ENCODE measurements around the gene PCGF5. TPM values are rescaled to one million over a fixed set of nuclear protein-coding genes. Genes with fewer than 3 reads are reported as not detected.
"Not testable (repeated sequence)": the region's sequence is repeated elsewhere in the genome, so short reads cannot be mapped to it uniquely, and the experiment has no call there.

The PCGF5 gene
- polyA plus RNA-seq, 1 experiment = 10.7 TPM

DNA sequence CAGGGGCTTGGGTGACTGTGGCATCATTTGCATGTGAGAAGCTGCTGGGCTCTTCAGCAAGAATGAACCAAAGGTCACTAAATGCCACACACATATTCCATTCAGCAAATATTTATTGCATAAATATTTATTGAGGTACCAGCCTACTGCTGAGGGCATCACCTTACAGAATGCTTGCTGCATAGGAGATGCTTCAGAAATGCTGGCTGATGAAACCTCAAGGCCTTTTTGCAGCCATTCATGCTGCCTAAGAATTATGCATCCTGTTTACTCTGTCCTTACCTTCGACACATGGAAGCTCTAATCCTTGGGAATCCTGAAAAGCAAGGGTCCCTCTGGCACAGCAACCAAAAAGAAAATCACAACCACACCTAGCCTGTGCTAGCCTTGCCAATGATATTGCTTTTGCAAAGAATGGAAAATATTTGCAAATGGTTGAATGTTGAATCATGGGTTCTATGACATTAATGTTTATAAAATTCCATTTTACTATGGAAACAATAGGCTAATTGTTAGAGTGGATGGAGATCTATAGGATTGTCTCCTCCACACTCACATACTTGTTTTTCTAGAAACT, 79.6 kb downstream of the PCGF5 start:
- POLR2A ChIA-PET = no interaction called here
- CTCF ChIA-PET = interaction anchor here (0.6 to 5.8 kb wide), 9 partner anchors 11 to 600 kb away, joined by 3 to 57 read pairs (median 6); partner anchors contain the start of gene HECTD2
- no peak for DNase-seq (ENCODE audit: low read depth)
- H3K36me3 ChIP-seq (ENCODE audit: control insufficient read depth, insufficient read depth, low read length) = no peaks in the 10 kb centered on the region
- H3K4me3 ChIP-seq (ENCODE audit: low read depth, low read length) = no peak overlapping the region
- H3K27me3 ChIP-seq (ENCODE audit: control insufficient read depth, insufficient read depth, low read length) = no peaks in the 10 kb centered on the region
- TF ChIP-seq CTCF (IDR thresholded peaks at IDR 0.05; ENCODE audit: insufficient read depth, low read depth, low read length) = no peak

GRCh38 chr10:91302946-91303345, 82.5 kb downstream of the PCGF5 start:
- CTCF ChIA-PET; H3K27me3 ChIP-seq (ENCODE audit: control insufficient read depth, insufficient read depth, low read length): not testable (repeated sequence)

GRCh38 chr10:91305979-91306378, 85.5 kb downstream of the PCGF5 start:
- POLR2A ChIA-PET; DNase-seq (ENCODE audit: low read depth); H3K4me3 ChIP-seq (ENCODE audit: low read depth, low read length); H3K36me3 ChIP-seq (ENCODE audit: control insufficient read depth, insufficient read depth, low read length); CTCF ChIA-PET: not testable (repeated sequence)
- H3K27me3 ChIP-seq (ENCODE audit: control insufficient read depth, insufficient read depth, low read length) = peaks cover 12% of the 10 kb centered on the region

More at GRCh38 chr10:91302946-91303345, 82.5 kb downstream of the PCGF5 start:
- H3K4me3 ChIP-seq (ENCODE audit: low read depth, low read length); DNase-seq (ENCODE audit: low read depth); POLR2A ChIA-PET; H3K36me3 ChIP-seq (ENCODE audit: control insufficient read depth, insufficient read depth, low read length): not testable (repeated sequence)

DNA sequence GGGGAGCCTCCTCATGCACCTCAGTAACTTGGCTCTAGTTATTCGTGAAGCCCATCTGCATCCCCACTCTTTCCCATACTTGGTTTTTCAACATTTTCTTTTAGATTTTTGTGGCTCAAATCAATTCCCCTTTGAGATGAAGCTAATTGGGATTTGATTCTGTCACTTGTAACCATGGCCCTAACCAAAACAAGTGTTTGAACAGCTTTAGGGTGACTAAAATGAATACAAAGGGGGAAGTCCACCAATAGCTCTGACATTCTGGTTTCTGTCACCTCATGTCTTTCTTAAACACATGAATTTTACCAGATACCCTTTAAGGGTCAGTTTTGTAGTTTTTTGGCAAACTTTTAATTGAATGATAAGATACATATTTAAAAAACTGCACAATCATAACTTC, 87.0 kb downstream of the PCGF5 start:
- Histone ChIP-seq H3K27me3 (ENCODE audit: control insufficient read depth, insufficient read depth, low read length) (peaks cover 12% of the 10 kb centered on the region), H3K36me3 (ENCODE audit: control insufficient read depth, insufficient read depth, low read length) (no peaks in the 10 kb centered on the region), H3K4me3 (ENCODE audit: low read depth, low read length) (no peak overlapping the region)
- no peak for DNase-seq (ENCODE audit: low read depth)
- CTCF ChIA-PET = interaction anchor here (8.6 kb wide), 1 partner anchor 9 kb away, joined by 57 read pairs; no protein-coding TSS in a partner anchor
- POLR2A ChIA-PET = no interaction called here
- no peak for TF ChIP-seq CTCF (IDR thresholded peaks at IDR 0.05; ENCODE audit: insufficient read depth, low read depth, low read length)

- ChIA-PET POLR2A (no interaction called here), CTCF (interaction anchor here (8.6 kb wide), 1 partner anchor 11 kb away, joined by 57 read pairs; no protein-coding TSS in a partner anchor)
Observed at GRCh38 chr10:91309711-91310110, 89.2 kb downstream of the PCGF5 start.

More at GRCh38 chr10:91309711-91310110, 89.2 kb downstream of the PCGF5 start:
- Histone ChIP-seq H3K4me3 (ENCODE audit: low read depth, low read length) (no peak overlapping the region), H3K36me3 (ENCODE audit: control insufficient read depth, insufficient read depth, low read length) (no peaks in the 10 kb centered on the region), H3K27me3 (ENCODE audit: control insufficient read depth, insufficient read depth, low read length) (peaks cover 12% of the 10 kb centered on the region)
- no peak for DNase-seq (ENCODE audit: low read depth)
- TF ChIP-seq CTCF (IDR thresholded peaks at IDR 0.05; ENCODE audit: insufficient read depth, low read depth, low read length) = no peak

Measured in BJ (cell line).